ENCODE measurements around the gene TIPARP.
"Not testable (repeated sequence)": the region's sequence is repeated elsewhere in the genome, so short reads cannot be mapped to it uniquely, and the experiment has no call there.

Gene TIPARP

DNA sequence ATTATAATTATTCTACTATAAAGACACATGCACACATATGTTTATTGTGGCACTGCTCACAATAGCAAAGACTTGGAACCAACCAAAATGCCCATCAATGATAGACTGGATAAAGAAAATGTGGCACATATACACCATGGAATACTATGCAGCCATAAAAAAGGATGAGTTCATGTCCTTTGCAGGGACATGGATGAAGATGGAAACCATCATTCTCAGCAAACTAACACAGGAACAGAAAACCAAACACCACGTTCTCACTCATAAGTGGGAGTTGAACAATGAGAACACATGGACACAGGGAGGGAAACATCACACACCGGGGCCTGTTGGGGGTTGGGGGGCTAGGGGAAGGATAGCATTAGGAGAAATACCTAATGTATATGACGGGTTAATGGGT, 62.7 kb downstream of the TIPARP start:
- DNase-seq (ENCODE audit: low read depth in 2 of 3, low spot score in 1 of 3), result not testable (repeated sequence)

DNA sequence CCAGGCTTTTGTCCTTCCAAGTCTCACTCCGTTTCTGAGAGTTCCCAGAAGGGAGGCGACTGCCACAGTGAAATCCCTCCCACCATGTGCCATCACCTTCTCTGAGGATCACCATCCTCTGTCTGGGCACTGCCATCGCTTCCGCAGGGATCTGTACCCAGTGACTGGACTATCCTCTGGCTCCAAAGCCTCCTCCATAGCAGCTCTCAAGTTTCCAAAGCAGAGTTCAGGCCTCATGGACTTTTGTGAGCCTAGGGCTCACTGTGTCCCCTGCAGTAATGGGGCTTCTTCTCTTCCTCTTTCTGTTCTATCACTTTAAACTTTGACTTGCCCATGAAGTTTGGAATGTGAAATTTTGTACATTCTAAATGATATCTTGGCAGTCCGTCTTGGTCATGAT, 63.9 kb downstream of the TIPARP start:
- no peak for DNase-seq (ENCODE audit: low read depth in 2 of 3, low spot score in 1 of 3)

DNA sequence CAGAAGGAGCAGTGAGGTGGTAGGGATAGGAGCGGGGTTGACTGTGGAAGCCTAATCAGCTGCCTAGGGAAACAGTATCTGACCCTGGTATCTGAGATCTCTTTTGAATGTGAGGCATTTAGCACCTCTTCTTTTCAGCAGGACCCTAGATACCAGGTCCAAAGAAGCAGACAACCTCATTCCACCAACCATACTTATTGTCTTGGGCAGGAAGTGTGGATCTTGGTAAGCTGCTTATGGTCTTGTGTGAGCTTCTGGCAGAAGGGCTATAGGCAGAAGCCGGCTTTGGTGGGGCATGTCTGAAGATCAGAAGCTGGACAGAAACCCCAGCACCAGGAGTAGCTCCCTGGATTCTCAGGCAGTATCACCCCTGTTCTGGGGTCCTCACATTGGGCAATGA, 65.6 kb downstream of the TIPARP start:
- no peak for DNase-seq (ENCODE audit: low read depth in 2 of 3, low spot score in 1 of 3)

DNA sequence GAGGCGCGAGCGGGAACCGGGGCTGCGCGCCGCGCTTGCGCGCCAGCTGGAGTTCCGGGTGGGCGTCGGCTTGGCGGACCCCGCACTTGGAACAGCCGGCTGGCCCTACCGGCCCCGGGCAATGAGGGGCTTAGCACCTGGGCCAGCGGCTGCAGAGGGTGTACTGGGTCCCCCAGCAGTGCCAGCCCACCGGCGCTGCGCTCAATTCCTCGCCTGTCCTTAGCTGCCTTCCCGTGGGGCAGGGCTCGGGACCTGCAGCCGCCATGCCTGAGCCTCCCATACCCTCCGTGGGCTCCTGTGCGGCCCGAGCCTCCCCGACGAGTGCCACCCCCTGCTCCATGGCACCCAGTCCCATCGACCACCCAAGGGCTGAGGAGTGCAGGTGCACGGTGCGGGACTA, 66.2 kb downstream of the TIPARP start:
- DNase-seq (ENCODE audit: low read depth in 2 of 3, low spot score in 1 of 3), result not testable (repeated sequence)

DNA sequence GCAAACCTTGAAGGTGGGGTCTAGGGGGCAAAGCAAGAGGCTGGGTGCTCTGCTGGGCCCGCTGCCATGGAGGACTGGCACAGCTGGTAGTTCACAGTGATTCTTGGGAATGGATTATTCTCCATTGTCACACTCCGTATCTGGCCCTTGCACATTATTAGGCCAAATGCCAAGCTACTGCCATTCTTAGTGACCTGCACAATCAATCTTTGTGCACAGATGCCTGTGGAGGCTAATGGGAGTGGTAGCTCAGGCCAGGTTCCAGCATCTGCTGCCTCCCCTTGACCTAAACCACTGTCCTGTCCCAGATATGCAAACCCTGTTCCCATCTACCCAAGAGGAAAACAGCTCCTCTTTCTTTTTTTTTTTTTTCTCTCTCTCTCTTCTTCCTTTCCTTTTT, 67.5 kb downstream of the TIPARP start:
- DNase-seq (ENCODE audit: low read depth in 2 of 3, low spot score in 1 of 3), result no peak

DNA sequence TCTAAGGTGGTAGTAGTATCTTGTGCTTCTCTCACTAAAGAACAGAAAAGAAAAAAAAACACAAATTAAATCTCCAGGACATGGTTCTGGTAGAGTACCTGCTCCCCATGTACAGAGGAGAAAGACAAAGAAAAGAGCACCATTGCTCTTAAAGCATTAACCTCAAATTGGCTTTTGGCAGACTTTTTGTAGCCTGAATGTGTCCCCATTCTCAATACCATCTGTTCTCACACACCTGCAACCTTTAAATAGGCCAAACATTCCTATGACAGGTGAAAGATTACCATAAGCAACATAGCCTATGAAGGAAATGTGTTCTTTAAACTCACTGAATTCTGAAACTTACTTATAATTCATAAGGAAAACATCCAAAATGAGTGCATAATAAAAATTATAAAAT, 68.0 kb downstream of the TIPARP start:
- DNase-seq (ENCODE audit: low read depth in 2 of 3, low spot score in 1 of 3), result no peak

DNA sequence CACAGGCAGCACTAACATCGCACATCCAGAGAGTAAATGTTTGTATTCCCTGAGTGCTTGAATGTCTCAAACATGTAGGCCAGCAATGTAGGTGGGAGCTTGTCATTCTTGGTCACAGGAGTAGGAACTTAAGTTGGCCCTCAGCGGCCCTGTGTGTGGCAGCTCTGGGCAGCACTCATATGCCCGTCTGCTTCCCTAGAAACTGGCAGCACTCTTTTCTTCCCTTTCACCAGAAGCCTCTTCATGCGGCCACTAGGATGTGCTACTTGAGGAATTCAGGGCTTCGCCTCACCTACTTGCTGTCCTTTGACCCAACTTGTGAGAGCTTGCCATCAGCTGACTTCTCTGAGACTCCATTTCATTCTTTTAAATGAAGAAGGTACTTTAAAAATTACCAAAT, 69.5 kb downstream of the TIPARP start:
- DNase-seq (ENCODE audit: low read depth in 2 of 3, low spot score in 1 of 3), result no peak

DNA sequence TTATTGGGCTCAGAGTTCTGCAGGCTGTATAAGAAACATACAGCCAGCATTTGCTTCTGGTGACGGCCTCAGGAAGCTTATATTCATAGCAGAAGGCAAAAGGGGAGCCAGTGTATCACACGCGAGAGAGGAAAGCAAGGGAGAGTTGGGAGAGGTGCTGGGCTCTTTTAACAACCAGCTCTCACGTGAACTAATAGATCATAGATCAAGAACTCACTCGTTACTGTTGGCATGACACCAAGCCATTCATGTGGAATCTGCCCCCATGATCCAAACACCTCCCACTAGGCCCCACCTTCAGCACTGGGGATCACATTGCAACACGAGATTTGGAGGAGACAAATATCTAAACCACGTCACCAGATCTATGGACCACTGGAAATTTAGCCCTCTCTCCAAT, 70.2 kb downstream of the TIPARP start:
- no peak for DNase-seq (ENCODE audit: low read depth in 2 of 3, low spot score in 1 of 3)

DNA sequence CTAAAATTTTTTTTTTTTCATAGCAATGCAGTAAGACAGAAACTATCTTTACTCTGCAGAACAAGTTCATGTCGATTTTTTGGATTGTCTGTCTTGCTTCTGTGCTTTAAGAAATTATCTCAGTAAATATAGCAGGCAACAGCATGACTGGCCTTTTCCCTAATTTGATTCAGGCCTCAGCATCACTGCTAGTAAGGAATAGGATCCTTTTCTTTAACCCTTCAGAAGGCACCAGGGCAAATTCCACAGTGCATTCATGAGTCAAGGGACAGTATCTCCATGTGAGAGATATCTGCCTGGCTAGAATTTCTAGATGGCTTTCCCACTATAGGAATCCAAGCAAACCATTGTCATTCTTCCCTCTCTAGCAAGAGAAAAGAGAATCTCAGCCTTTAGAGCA, 71.4 kb downstream of the TIPARP start:
- DNase-seq (ENCODE audit: low read depth in 2 of 3, low spot score in 1 of 3), result no peak

DNA sequence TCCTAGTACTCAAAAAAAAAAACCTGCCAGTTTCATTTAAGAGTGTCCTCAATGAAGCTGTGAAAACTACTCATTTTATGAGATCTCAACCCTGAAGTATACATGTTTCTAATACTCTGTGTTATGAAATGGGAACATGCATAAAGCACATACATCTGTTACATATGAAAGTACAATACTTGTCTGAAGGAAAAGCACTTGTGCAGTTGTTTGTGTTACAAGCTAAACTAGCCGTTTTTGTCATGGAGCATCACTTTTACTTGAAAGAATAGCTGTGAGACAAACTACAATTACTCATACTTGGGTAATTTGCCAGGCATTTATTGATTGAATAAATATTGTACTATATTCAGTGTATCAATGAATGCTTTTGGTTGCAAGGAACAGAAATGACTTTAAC, 72.7 kb downstream of the TIPARP start:
- DNase-seq (ENCODE audit: low read depth in 2 of 3, low spot score in 1 of 3), result no peak

DNA sequence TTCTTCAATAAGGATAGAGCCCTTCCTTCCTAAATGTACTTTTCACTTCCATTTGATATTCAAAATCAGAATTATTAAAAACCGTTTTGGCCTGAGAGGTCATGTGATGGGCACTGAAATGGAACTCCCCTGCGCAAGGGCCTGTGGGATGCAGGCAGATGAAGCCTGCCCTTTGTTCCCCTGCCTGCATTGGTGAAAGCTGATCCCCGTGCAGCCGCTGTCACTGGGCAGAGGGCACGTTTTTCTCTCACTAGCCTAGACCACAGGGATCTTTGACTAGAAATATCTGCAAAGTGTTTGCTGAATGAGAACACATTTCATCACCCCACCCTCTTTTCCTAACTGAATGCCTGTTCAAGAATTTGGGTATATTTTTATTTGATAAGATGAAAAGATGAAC, 74.9 kb downstream of the TIPARP start:
- no peak for DNase-seq (ENCODE audit: low read depth in 2 of 3, low spot score in 1 of 3)

DNA sequence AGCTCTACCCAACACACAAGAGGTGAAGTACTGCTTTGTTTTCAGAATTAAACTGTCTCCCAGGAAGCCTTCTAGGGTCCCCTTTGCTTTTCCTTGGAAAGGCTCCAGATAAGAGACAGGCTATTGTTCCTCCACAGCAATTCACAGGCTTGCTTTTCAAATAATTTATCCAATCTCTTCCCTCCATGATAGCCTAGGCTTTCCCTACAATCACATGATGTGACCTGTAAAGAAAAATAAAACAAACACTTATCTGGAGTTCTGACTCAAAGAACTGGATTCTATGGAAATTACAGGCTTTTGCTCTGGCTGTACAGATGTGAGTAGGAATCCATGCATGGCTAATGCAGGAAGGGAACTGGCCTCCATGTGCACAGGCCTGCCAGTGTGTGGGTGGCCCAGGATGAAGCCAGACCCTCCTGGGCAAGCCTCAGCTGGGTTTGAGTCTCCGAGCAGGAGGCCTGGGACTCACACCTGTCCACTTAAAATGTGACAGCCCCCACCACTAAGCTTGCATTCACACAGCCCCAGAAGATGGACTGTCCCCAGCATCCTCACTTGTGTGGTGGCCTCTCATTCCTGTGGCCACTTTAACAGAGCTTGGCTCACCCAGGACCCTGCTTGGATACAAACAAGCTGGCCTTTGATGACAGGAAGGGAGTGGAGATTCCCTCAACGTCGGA, 75.9 kb downstream of the TIPARP start:
- no peak for DNase-seq (ENCODE audit: low read depth in 2 of 3, low spot score in 1 of 3)

DNA sequence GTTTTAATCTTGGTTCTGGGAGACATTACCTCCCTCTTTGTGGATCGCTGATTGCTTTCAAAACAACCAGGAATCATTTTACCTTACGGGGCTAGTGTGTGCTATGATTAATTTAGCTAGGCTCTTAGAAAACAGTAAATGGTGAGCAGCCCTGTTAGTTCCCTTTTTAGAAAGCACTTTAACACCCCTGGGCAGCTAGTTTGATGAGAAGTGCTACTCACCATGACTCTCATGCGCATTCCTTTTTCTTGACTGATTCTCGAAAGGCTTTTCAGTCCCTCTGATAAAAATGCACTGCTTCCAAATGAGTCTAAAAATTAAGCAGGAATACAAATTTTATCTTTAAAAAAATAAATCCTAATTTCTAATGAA, 76.5 kb downstream of the TIPARP start:
- no peak for DNase-seq (ENCODE audit: low read depth in 2 of 3, low spot score in 1 of 3)

DNA sequence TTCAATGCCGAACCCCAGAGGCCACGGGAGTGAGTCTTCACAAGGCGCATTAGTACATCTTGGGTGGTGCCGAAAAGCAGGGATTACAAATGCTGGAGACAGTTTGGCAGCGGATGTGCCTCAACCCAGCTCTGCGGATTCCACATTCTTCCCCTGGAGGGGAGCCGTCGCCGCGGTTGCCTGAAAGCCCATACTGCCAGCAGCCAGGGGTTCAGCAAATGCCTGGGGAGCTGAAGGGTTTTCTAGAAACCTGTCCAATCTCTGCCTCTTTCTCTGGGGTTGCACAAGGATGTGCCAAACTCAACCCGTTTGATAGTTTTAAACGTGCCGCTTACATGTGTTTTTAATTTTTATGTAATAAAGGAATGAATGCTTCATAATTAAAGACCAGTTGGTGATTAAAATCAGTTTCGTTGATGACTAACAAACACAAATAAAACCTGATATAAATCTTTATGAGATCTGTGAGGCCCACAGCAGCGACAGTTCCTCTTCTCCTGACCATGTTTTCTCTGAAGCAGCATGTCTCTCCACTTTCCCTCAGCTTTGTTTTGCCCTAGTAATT, 77.2 kb downstream of the TIPARP start:
- DNase-seq (ENCODE audit: low read depth in 2 of 3, low spot score in 1 of 3), result no peak

Measured in stimulated activated CD4-positive, alpha-beta T cell treated with anti-CD3 and anti-CD28 coated beads, Interleukin-12 subunit alpha, Interleukin-12 subunit beta, amount 100 ng/mL, for 48 hours (primary cell).